NCI-H2227 (cell line): ENCODE measurements around the gene NDUFA5.
"Not testable (repeated sequence)": the region's sequence is repeated elsewhere in the genome, so short reads cannot be mapped to it uniquely, and the experiment has no call there.

ENCODE experiments used
- DNase-seq: peaks from one replicate; lab custom pipeline; 2025; ENCODE audit not compliant: unreplicated experiment; lab: John Stamatoyannopoulos, UW

Gene NDUFA5

DNA sequence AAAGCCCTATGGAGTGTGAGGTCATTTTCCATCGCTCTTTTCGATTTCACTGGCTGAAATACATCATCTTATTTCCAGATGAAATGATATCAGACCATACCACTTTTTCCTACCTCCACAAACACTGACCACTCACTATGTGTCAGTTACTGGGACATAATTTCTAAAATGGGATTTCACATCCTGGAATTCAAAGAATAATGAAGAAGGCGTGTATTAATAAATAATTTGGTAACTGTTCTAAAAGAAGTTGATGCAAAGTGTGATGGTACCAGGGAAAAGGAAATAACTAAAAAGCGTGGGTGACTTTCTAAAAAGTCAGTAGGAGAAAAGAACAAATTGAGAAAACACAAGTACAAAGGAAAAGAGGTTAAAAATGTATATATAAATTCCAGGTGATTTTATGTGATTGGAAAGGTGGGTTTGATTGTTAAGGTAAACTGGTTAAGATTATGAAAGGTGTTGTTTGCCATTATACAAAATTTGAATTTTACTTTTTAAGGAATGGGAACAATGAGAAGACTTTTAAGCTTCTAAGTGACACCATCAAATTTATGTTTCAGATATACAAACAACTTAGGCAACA lies 764 bp upstream of the NDUFA5 start:
- no peak for DNase-seq

DNA sequence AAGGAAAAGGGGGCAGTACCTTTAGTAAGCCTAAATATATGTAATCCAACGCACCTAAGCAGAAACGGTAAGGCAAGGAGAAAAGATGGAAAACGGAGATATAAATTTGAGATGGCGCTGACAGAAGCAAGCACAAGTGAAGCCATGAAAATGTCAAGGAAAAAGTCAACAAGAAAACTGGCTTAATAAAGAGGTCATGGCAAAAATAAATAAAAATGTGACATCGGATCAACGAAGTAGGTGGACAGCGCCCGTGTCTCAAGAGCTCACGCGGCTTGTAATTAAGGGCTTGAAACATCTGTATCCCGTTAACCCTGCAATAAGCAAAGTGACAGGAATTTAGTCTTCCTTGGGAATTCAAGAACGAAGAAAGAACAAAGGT lies 611 bp downstream of the NDUFA5 start:
- no peak for DNase-seq

DNA sequence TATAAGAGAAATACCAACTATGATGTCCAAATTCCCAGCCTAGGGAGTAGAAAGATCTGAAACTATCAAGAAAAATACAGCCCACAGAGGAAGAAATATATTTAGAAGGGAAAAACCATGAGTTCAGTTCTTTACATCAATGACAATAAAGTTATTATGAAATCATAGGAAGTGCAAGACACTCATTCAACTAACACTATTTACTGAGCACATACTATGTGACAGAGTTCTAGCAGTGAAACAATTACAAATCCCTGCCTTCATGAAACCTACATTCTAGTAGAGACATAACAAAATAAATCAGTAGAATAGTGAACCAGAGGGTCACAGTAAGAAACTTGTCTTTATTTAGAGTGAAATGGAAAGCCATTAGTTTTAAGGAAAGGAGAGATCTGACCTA lies 2.1 kb downstream of the NDUFA5 start:
- no peak for DNase-seq

DNA sequence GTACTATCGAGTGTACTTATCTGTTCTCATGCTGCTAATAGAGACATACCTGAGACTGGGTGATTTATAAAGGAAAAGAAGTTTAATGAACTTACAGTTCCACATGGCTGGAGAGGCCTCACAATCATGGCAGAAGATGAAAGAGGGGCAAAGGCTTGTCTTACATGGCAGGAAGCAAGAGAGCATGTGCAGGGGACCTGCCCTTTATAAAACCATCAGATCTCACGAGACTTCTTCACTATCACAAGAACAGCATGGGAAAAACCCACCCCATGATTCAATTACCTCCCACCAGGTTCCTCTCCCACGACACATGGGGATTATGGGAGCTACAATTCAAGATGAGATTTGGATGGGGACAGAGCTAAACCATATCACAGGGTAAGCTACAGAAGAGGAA lies 4.5 kb downstream of the NDUFA5 start:
- no peak for DNase-seq

DNA sequence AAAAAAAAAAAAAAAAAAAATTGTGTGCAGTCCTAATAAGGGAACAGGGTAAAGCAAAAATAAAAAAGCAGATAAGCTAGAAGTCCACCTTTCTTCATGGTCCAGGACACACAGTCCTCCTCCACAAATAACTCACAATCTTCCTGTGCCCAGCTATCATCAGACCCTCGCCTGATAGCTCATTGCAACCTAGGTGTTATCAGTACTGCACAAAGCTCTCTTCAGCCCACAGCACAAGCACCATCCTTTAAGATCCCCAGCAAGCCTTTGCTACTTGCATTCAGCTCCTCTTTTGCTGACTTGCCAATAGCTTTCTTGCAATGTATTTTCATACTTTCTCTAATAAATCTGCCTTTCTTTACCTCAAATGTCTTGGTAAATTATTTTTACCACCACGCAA lies 5.0 kb downstream of the NDUFA5 start:
- no peak for DNase-seq

DNA sequence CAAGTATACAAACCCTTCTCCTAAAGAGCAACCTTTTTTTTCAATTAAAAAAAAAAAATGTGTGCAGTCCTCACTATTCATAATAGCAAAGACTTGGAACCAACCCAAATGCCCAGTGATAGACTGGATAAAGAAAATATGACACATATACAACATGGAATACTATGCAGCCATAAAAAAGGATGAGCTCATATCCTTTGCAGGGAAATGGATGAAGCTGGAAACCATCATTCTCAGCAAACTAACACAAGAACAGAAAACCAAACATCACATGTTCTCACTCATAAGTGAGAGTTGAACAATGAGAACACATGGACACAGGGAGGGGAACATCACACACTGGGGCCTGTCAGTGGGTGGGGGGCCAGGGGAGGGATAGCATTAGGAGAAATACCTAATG lies 5.5 kb downstream of the NDUFA5 start:
- not testable (repeated sequence) for DNase-seq

DNA sequence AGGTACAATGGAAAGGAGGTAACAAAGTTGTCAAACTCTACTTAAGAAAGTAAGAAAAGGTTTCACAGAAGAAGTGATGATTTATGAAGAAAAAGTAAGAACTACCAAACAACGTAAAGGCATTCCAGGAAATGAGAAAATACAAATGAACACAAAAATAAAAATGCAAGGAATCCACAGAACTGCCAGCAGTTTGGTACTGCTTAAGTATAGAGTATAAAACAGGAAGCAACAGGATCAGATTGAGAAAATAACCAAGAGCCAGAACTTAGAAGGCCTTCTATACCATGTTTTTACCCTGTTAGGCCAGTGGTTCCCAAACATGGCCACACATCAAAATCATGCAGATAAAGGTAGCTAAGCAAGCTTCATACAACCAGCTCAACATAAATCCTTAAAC lies 9.2 kb downstream of the NDUFA5 start:
- no peak for DNase-seq

DNA sequence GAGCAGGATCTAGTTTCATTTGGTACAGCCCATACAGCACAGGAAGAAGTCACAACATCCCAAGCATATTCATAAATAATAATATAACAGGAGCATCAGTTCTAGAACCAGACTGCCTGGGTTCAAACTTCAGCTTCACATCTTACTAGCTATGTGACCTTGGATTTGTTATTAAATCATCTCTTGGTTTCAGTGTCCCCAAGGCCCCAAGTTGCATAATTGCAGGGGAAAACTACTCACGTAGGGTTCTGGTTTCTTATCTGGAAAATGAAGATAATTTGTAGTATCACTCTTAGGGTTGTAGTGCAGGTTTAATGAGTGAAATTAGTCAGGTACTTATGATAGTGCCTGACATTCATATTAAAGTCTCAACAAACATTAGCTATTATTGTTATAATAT lies 17.7 kb downstream of the NDUFA5 start:
- DNase-seq = no peak

DNA sequence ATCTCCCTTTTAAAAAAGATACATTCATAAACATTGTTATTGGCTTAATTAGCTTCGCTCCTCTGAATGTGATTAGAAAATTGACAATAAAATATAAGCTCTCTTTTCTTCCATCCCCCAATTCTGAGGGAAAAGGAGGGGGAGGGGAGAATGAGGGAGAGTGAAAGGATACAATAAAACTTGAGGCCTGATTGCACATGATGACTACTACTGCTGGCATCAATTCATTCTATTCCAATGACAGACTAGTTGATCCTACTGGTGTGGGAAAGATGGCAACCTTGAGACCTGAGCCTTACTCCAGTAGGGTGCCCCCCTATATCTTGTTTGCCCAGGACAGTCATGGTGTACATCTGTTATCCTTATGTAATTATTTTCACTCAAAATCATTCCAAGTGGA lies 18.7 kb downstream of the NDUFA5 start:
- no peak for DNase-seq

DNA sequence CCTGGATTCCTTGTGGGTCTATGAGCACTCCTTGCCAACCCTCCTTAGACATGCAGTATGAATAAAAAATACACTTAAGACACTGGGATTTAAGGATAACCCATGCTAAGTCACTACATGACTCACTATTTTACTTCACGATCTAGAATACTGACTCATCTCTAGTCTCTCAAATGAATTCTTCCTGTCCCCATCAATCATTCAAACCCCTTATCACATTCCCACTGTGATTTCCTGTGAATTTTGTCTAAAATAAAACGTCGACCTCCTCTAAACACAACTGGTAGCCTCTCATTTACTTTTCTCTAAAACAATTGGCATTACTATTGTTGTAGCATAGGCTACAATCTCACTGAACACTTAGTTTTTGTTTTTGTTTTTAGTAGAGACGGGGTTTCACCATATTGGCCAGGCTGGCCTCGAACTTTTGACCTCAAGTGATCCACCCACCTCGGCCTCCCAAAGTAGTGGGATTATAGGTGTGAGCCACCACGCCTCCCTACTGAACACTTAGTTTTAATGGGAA lies 19.4 kb downstream of the NDUFA5 start:
- DNase-seq = no peak

DNA sequence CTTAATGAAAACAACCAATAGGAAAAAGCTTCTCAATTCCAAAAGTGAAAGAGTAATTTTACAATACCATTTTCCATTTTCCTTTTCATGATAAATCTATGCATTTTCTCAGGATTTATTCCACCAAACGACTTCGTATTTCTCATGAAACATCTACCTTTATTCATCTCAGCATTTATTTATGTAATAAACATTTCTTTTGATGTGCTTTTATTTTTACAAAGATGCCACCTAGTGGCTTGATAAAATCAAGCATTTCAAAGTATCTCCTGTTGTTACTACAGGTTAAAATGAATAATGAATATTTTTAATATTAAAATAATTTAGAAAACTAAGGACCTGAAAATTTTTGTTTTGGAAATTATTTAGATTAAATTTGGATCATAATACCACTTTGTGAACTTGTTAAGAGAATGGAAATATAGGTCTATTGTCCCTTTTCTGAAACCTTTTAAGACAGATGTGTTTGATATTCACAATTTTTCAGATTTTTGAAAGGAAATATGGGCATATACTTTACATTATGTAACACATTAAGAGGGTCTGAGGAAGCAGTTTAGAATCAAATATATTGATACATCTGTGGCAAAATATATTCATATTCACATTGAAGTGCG lies 20.5 kb downstream of the NDUFA5 start:
- DNase-seq = peak; percentile 7

DNA sequence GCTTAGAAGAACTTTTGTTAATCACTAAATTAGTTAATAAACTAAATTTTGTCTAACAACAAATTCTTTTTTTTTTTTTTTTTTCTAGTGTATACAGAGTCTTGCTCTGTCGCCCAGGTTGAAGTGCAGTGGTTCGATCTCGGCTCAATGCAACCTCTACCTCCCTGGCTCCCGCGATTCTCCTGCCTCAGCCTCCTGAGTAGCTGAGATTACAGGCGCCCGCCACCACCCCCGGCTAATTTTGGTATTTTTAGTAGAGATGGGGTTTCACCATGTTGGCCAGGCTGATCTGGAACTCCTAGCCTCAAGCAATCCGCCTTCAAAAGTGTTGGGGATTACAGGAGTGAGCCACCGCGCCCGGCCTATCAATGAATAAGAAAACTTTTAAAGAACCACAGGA lies 22.1 kb downstream of the NDUFA5 start:
- DNase-seq = no peak

DNA sequence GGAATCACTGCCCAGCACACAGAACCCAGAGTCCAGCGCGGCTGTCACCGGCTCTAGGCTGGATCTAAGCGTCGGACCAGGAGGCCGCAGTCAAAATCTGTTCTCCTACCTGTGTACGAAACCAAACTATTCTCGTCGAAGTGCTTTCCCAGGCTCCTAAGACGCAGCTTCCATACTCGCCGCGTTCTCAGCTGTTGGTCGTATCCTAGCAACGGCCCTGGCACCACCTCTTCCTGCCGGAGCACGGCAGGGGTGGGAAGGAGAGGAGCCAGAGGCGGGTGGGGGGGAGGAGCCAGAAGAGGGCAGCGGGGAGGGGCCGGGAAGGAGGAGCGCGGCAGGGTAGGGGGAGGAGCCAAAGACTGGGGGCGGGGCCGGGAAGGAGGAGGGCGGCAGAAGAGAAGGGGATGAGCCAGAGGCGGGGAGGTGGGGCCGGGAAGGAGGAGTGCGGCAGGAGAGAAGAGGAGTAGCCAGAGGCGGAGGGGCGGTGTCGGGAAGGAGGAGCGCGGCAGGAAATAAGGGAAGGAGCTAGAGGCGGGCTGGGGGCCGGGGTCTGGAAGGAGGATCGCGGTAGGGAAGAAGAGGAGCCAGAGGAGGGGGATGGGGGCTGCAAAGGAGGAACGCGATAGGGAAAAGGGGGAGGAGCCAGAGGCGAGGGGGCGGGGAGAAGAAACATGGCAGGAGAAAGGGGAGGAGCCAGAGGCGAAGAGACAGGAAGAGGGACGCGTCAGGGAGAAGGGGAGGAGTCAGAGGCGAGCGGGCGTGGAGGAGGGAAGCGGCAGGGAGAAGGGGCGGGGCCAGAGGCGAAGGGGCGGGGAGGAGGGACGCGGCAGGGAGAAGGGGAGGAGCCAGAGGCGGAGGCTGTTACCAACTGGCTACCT lies 23.0 kb downstream of the NDUFA5 start, which contains the start of gene IQUB:
Gene IQUB (minus strand): TSS at position 213 of the 878 bp plus-strand sequence. CDS start 22,255 bp downstream, outside the sequence.
- peak; percentile 98 for DNase-seq

DNA sequence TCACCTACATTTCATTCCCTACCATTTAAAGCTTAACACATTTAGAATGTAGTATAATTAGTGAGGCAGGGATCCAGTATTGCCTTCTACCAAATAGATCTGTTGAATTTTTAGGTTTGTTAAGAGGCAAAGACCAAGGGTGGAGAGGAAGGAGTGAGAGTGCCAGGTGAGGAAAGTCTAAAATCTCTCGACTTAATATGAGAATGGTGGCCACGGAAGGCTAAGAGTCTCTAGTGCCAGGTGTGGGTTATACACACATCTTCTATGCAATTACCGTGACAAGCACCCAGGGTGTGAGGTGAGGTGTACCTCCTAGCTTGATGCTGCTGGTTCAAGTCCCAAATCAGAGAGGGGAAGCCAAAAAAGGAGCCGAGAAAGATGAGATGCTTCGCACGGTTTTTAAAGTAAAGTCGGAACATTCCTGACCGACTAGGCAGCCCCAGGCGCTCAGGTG lies 23.7 kb downstream of the NDUFA5 start:
- DNase-seq = no peak

DNA sequence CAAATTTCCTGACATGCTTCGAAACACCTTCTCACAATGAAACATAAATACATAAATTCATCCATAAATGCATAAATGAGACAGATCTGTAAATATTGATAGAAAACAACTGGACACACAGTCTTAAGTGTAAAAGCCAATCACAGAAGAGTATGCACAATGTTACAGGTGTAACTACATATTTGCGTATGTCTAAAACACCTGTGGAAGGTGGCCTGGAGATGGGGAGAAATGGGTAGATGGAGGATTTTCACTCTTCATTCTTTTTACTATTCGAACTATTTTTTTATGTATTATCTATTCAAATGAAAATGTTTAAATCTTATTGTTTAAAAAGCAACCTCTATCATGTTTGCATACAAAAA lies 24.1 kb downstream of the NDUFA5 start:
- DNase-seq = no peak

DNA sequence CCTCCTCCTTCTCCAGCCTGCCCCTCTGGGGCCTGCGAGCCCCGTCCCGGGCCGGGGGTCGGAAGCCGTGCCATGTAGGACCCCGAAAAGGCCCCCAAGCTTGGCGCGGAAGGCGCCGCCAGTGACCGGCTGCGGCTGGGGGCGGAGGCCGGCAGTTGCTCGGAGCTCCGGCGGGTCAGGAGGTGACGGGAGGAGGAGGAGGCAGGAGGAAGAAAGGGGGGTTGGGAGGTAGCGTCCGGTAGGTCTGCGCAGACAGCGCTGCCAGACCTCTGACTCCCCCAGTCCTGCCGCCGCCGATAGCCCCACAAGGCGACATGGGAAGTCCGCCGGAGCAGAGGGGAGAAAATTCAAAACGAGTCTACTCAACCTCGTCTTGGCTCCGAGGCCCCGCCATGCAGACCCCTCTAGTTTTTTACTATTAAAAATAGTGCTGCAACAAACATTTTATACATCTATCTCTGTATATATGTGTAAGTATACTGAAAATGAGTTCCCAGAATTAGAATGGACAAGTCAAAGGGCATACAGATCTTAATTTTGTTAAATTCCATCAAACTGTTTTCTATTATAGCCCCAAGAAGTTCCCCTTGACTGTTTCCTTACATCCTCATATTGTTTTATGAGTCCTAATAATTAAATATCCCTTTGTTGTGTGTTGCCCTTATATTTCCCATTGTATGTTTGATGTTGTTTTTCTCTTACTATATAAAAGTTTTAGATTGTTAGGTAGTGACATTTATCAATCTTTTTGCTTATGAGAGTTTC lies 24.6 kb downstream of the NDUFA5 start:
- DNase-seq = not testable (repeated sequence)

DNA sequence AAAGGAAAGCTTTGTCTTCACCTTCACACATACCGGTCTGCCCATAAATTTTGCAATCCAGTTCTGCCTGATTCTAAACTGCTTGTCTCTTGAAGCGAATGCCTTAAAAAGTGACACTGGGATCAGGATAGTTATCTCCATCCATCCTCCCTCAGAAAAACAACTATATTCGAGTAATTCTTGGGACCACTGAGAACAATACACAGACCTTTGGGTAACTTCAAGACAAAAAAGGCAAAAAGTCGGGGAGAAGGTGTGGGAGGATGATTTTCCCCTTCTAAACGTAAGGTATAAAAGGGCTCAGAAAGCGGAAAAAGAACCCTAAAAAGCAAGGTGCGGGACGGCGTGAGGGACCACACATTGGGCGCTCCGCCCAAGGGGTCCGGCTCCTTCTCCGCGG lies 25.3 kb downstream of the NDUFA5 start:
- not testable (repeated sequence) for DNase-seq

DNA sequence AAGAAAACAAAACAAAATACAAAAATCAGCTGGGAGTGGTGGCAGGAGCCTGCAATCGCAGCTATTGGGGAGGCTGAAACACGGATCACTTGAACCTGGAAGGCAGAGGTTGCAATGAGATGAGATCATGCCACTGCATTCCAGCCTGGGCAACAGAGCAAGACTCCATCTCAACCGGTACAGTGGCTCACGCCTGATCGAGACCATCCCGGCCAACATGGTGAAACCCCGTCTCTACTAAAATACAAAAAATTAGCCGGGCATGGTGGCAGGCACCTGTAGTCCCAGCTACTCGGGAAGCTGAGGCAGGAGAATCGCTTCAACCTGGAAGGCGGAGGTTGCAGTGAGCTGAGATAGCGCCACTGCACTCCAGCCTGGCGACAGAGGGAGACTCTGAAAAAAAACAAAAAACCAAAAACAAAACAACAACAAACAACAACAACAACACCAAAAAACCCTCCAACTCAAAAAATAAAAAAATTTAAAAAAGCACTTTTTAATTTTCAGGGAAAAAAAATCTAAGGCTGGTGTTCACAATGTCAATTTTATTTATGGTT lies 27.5 kb downstream of the NDUFA5 start:
- not testable (repeated sequence) for DNase-seq

DNA sequence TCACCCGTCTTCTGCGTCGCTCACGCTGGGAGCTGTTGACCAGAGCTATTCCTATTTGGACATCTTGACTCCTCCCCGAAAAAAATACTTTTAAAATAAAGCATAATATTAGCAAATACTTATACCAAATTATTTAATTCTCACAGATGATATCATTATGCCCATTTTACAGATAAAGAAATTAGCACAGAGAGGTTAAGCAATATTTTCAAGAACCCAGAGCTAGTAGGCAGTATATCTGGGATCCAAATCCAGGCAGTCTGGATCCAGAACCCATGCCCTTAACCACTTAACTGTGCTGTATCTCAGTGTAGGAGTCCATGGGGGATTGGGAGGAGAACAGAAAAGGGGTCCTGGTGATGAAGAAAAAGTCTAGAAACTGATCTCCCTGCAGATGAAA lies 29.4 kb downstream of the NDUFA5 start:
- no peak for DNase-seq

DNA sequence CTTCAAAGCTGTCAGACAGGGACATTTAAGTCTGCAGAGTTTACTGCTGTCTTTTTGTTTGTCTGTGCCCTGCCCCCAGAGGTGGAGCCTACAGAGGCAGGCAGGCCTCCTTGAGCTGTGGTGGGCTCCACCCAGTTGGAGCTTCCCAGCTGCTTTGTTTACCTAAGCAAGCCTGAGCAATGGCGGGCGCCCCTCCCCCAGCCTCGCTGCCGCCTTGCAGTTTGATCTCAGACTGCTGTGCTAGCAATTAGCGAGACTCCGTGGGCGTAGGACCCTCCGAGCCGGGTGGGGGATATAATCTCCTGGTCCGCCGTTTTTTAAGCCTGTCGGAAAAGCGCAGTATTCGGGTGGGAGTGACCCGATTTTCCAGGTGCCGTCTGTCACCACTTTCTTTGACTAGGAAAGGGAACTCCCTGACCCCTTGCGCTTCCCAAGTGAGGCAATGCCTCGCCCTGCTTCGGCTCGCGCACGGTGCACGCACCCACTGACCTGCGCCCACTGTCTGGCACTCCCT lies 29.8 kb downstream of the NDUFA5 start:
- DNase-seq = not testable (repeated sequence)

DNA sequence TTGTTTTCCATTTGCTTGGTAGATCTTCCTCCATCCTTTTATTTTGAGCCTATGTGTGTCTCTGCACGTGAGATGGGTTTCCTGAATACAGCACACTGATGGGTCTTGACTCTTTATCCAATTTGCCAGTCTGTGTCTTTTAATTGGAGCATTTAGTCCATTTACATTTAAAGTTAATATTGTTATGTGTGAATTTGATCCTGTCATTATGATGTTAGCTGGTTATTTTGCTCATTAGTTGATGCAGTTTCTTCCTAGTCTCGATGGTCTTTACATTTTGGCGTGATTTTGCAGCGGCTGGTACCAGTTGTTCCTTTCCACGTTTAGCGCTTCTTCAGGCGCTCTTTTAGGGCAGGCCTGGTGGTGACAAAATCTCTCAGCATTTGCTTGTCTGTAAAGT lies 31.1 kb downstream of the NDUFA5 start:
- not testable (repeated sequence) for DNase-seq
